ENCODE measurements around the gene KPNB1. TPM values are rescaled to one million over a fixed set of nuclear protein-coding genes. Genes with fewer than 3 reads are reported as not detected.

KPNB1 gene
- total RNA-seq, 4 donors from 2014 or later: 179 to 236 (median 205) TPM

- Histone ChIP-seq H3K4me1 (peaks cover 3 to 16% (median 14%) of the 10 kb centered on the region in 4 donors), H3K36me3 (no peaks in the 10 kb centered on the region), H3K4me3 (no peak overlapping the region), H3K27ac (replicated peaks in 1 of 4) (no peak overlapping the region), H3K27me3 (peaks cover 0 to 91% (median 26%) of the 10 kb centered on the region in 4 donors), H3K9me3 (no peaks in the 10 kb centered on the region)
- TF ChIP-seq EP300 (IDR thresholded peaks at IDR 0.05) (no peak), CTCF (IDR thresholded peaks at IDR 0.05) (no peak), POLR2AphosphoS5 (IDR thresholded peaks at IDR 0.05) (no peak), POLR2A (IDR thresholded peaks at IDR 0.05; ENCODE audit: low read depth) (no peak)
- DNase-seq (ENCODE audit: extremely low spot score): no peak
- intact Hi-C loops (cut with DNase I): no loop called here
- WGBS: 84% methylated on average over 4 of the region's 4 CpGs
Observed at GRCh38 chr17:47730681-47731080, 81.0 kb downstream of the KPNB1 start.

GRCh38 chr17:47731396-47731795, 81.7 kb downstream of the KPNB1 start:
- H3K4me1 ChIP-seq: peaks cover 3 to 16% (median 14%) of the 10 kb centered on the region in 4 donors
- TF ChIP-seq CTCF (IDR thresholded peaks at IDR 0.05) (no peak), POLR2A (IDR thresholded peaks at IDR 0.05; ENCODE audit: low read depth) (no peak), POLR2AphosphoS5 (IDR thresholded peaks at IDR 0.05) (no peak), EP300 (IDR thresholded peaks at IDR 0.05) (no peak)
- no peaks in the 10 kb centered on the region for H3K36me3 ChIP-seq
- intact Hi-C loops (cut with DNase I): no loop called here
- no peak overlapping the region for H3K4me3 ChIP-seq
- peaks cover 0 to 89% (median 26%) of the 10 kb centered on the region in 4 donors for H3K27me3 ChIP-seq
- no peak overlapping the region for H3K27ac ChIP-seq (replicated peaks in 1 of 4)
- 78% methylated on average over 1 of the region's 2 CpGs for WGBS
- no peak for DNase-seq (ENCODE audit: extremely low spot score)
- no peaks in the 10 kb centered on the region for H3K9me3 ChIP-seq

- no peaks in the 10 kb centered on the region for H3K36me3 ChIP-seq
- no peaks in the 10 kb centered on the region for H3K9me3 ChIP-seq
- WGBS: 40% methylated on average over 12 of the region's 12 CpGs
- intact Hi-C loops (cut with DNase I): no loop called here
- peaks cover 3 to 16% (median 14%) of the 10 kb centered on the region in 4 donors for H3K4me1 ChIP-seq
- H3K27me3 ChIP-seq: peaks cover 0 to 87% (median 23%) of the 10 kb centered on the region in 4 donors
- H3K27ac ChIP-seq (replicated peaks in 1 of 4): no peak overlapping the region
- peak overlapping the region; percentile 50 to 59 (median 52) for H3K4me3 ChIP-seq
- DNase-seq (ENCODE audit: extremely low spot score): no peak
- TF ChIP-seq POLR2AphosphoS5 (IDR thresholded peaks at IDR 0.05) (no peak), EP300 (IDR thresholded peaks at IDR 0.05) (no peak), CTCF (IDR thresholded peaks at IDR 0.05) (no peak), POLR2A (IDR thresholded peaks at IDR 0.05; ENCODE audit: low read depth) (no peak)
Observed at GRCh38 chr17:47732399-47733046, 82.8 kb downstream of the KPNB1 start.

- H3K27ac ChIP-seq (replicated peaks in 1 of 4): no peak within 1 kb of the TSS
- peaks cover 0 to 87% (median 23%) of the 10 kb centered on the region in 4 donors for H3K27me3 ChIP-seq
- H3K9me3 ChIP-seq: no peaks in the 10 kb centered on the region
- TF ChIP-seq POLR2AphosphoS5 (IDR thresholded peaks at IDR 0.05) (no peak), CTCF (IDR thresholded peaks at IDR 0.05) (peak in 1 of 3 experiments; percentile 12)
- DNase-seq (ENCODE audit: extremely low spot score): no peak
- intact Hi-C loops (cut with DNase I): no loop called here
- no peaks in the 10 kb centered on the region for H3K36me3 ChIP-seq
- WGBS: under 1% methylated on average over 22 of the region's 73 CpGs
- peaks cover 3 to 16% (median 14%) of the 10 kb centered on the region in 4 donors for H3K4me1 ChIP-seq
- peak within 1 kb of the TSS; percentile 50 to 59 (median 52) for H3K4me3 ChIP-seq
Observed at GRCh38 chr17:47733047-47733673, 83.4 kb downstream of the KPNB1 start, which contains the start of gene TBX21. Gene TBX21 (plus strand): TSS chr17:47733236. CDS start chr17:47733455, 219 bp downstream.
